SK-N-SH (cell line): Measurements from ENCODE around the gene IL1R1. TPM values are rescaled to one million over a fixed set of nuclear protein-coding genes. Genes with fewer than 3 reads are reported as not detected.

Source experiments
- CTCF ChIA-PET: fragments of 300-600, 350-600 bp; formaldehyde crosslinking; extraction: SDS; loops from one replicate; lab custom pipeline; 2021; lab: Yijun Ruan, JAX
- POLR2A ChIA-PET: fragments of 350-600 bp; sonication (Branson Sonifier 250); formaldehyde crosslinking; extraction: SDS; loops from one replicate; lab custom pipeline; 2020; ENCODE audit warnings: antibody characterized with exemption, inconsistent platforms; lab: Yijun Ruan, JAX
- DNase-seq: peaks from one replicate; pipeline ENCODE4 v3.0.0; 2012
- H2AFZ ChIP-seq: fragments of 200-600 bp; sonication (generic); 2 replicates; pipeline ENCODE4 v1.8.1; 2016; ENCODE audit warnings: antibody characterized with exemption, mild to moderate bottlenecking, low read depth
- H3F3A ChIP-seq: fragments of 200-600 bp; sonication (generic); replicated peaks from 2 replicates; pipeline ENCODE3; 2016; ENCODE audit warnings: antibody characterized with exemption, mild to moderate bottlenecking; ENCODE audit not compliant: insufficient read depth
- H3K27ac ChIP-seq, 2 experiments: fragments of 200-500 bp in 1 of 2; fragments of 200-600 bp in 1 of 2; sonication (Bioruptor generic) in 1 of 2; sonication (generic), shearing (Covaris generic) in 1 of 2; 2 replicates each; pipeline versions ENCODE4 v1.5.1 to v1.6.1; 2014 to 2016; ENCODE audit warnings: low read depth in 2 of 2, inconsistent platforms in 1 of 2, low read length in 1 of 2, mild to moderate bottlenecking in 1 of 2, mixed read lengths in 1 of 2
- H3K27me3 ChIP-seq: fragments of 200-600 bp; sonication (generic), shearing (Covaris generic); 2 replicates; pipeline ENCODE4 v1.6.1; 2016; ENCODE audit warnings: mixed run types; ENCODE audit not compliant: insufficient read depth
- H3K36me3 ChIP-seq, 2 experiments: fragments of 200-500 bp in 1 of 2; fragments of 200-600 bp in 1 of 2; sonication (Bioruptor generic) in 1 of 2; sonication (generic) in 1 of 2; replicated peaks in 1 of 2; 2 replicates each; pipeline versions ENCODE3 to v1.5.1; 2014 to 2016; ENCODE audit warnings: low read length in 1 of 2, mild to moderate bottlenecking in 1 of 2; ENCODE audit not compliant: insufficient read depth in 2 of 2, control insufficient read depth in 1 of 2
- H3K4me1 ChIP-seq, 2 experiments: fragments of 200-500 bp in 1 of 2; fragments of 200-600 bp in 1 of 2; sonication (Bioruptor generic) in 1 of 2; sonication (generic), shearing (Covaris generic) in 1 of 2; 2 replicates each; pipeline versions ENCODE4 v1.5.1 to v1.6.1; 2014 to 2016; ENCODE audit warnings: low read depth in 1 of 2, low read length in 1 of 2, mixed run types in 1 of 2; ENCODE audit not compliant: insufficient read depth in 2 of 2, control insufficient read depth in 1 of 2
- H3K4me2 ChIP-seq: fragments of 200-600 bp; sonication (generic), shearing (Covaris generic); 2 replicates; pipeline ENCODE4 v1.6.1; 2017; ENCODE audit warnings: mixed run types
- H3K4me3 ChIP-seq, 2 experiments: fragments of 200-500 bp in 1 of 2; fragments of 200-600 bp in 1 of 2; sonication (Bioruptor generic) in 1 of 2; sonication (generic), shearing (Covaris generic) in 1 of 2; 2 replicates each; pipeline versions ENCODE4 v1.5.1 to v1.8.1; 2014 to 2016; ENCODE audit warnings: low read depth in 2 of 2, inconsistent platforms in 1 of 2, low read length in 1 of 2, mild to moderate bottlenecking in 1 of 2, mixed read lengths in 1 of 2, moderate library complexity in 1 of 2
- H3K79me2 ChIP-seq: fragments of 200-600 bp; sonication (generic); 2 replicates; pipeline ENCODE4 v1.8.1; 2017; ENCODE audit warnings: mild to moderate bottlenecking; ENCODE audit not compliant: insufficient read depth
- H3K9ac ChIP-seq: fragments of 200-600 bp; sonication (generic); 2 replicates; pipeline ENCODE4 v1.6.1; 2017; ENCODE audit warnings: mixed run types
- H3K9me2 ChIP-seq: fragments of 200-600 bp; sonication (generic); 2 replicates; pipeline ENCODE4 v1.6.1; 2017; ENCODE audit warnings: mixed run types
- H3K9me3 ChIP-seq: fragments of 200-600 bp; sonication (generic); 2 replicates; pipeline ENCODE4 v1.6.1; 2017; ENCODE audit warnings: mixed run types, mild to moderate bottlenecking, moderate library complexity
- H4K20me1 ChIP-seq: fragments of 200-600 bp; sonication (generic); 2 replicates; pipeline ENCODE4 v1.6.1; 2017; ENCODE audit warnings: mild to moderate bottlenecking, mixed run types; ENCODE audit not compliant: insufficient read depth
- CTCF ChIP-seq: fragments of 200-600 bp; sonication (generic); IDR thresholded peaks from 2 replicates; pipeline ENCODE4 v1.6.1; 2017; ENCODE audit warnings: antibody characterized with exemption, mild to moderate bottlenecking, moderate library complexity
- ELF1 ChIP-seq: IDR thresholded peaks from 2 replicates; pipeline ENCODE4 v1.4.0; 2012
- FOXM1 ChIP-seq: IDR thresholded peaks from 2 replicates; pipeline ENCODE4 v1.4.0; 2012; ENCODE audit warnings: low read depth, mild to moderate bottlenecking
- GATA2 ChIP-seq: sonication (generic); formaldehyde crosslinking; IDR thresholded peaks from 2 replicates; pipeline ENCODE4 v1.5.0; 2020; ENCODE audit warnings: mild to moderate bottlenecking, missing genetic modification reagents
- JUND ChIP-seq: IDR thresholded peaks from 2 replicates; pipeline ENCODE4 v1.4.0; 2012
- MEF2A ChIP-seq: IDR thresholded peaks from 2 replicates; pipeline ENCODE4 v1.4.0; 2012; ENCODE audit warnings: low read depth, borderline replicate concordance
- RCOR1 ChIP-seq: fragments of 150-350 bp; IDR thresholded peaks from 2 replicates; pipeline ENCODE4 v1.6.1; 2017; ENCODE audit warnings: antibody characterized with exemption, low read length
- RFX5 ChIP-seq: IDR thresholded peaks from 2 replicates; pipeline ENCODE4 v1.6.1; 2012; ENCODE audit warnings: mild to moderate bottlenecking, improper control_type of control experiment, low read length
- RXRA ChIP-seq: IDR thresholded peaks from 2 replicates; pipeline ENCODE4 v1.4.0; 2012; ENCODE audit warnings: low read depth, mild to moderate bottlenecking, borderline replicate concordance
- SIN3A ChIP-seq: IDR thresholded peaks from 2 replicates; pipeline ENCODE4 v1.6.1; 2012; ENCODE audit warnings: low read depth, mild to moderate bottlenecking, low read length, moderate library complexity, borderline replicate concordance
- SMC3 ChIP-seq: IDR thresholded peaks from 2 replicates; pipeline ENCODE4 v1.6.1; 2012; ENCODE audit warnings: low read depth, low read length, improper control_type of control experiment
- TAF1 ChIP-seq: IDR thresholded peaks from 2 replicates; pipeline ENCODE4 v1.6.1; 2012; ENCODE audit warnings: low read depth, mild to moderate bottlenecking, low read length, moderate library complexity, borderline replicate concordance
- USF2 ChIP-seq: fragments of 150-350 bp; IDR thresholded peaks from 2 replicates; pipeline ENCODE4 v1.6.1; 2017; ENCODE audit warnings: antibody characterized with exemption, low read length, low read depth, borderline replicate concordance
- YY1 ChIP-seq: IDR thresholded peaks from 2 replicates; pipeline ENCODE4 v1.4.0; 2012; ENCODE audit warnings: low read depth, mild to moderate bottlenecking
- WGBS: methylation state at CpG from one replicate; pipeline ENCODE4 v1.1.6; 2017; ENCODE audit warnings: low lambda C conversion rate; 5-methylcytosine and 5-hydroxymethylcytosine counted together
- polyA plus RNA-seq, 3 experiments: library from polyadenylated mRNA; depleted of rRNA; stranded (reverse); fragments of >200 nt; gene quantifications; 2 replicates each; pipeline ENCODE4 v1.2.3, GENCODE V29; 2012

IL1R1 gene
- polyA plus RNA-seq, 1 of the 3 experiments (the other 2 are of a cell fraction) = 13.3 TPM

DNA sequence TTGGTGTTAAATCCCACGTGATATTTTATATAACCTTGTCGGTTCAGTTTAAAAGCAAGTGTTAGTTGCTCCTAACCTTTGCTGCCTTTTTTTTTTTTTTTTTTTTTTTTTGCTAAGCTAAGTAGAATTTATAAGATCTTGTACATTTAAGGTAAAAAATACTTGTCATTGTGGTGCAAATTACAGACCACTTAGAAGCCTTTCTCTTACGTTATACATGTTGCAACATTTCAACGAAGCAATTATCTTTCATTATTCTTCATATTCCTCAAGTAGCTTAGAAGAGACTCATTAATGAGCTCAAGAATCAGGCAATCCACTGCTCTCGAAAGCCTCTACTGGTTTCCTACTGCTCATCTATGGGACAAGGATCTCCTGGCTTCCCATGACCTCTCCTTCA, 29.4 kb downstream of the IL1R1 start:
- Histone ChIP-seq H3K4me1 (no peaks in the 10 kb centered on the region), H3F3A (no peaks in the 10 kb centered on the region), H3K4me2 (no peak overlapping the region), H3K27me3 (no peaks in the 10 kb centered on the region), H3K79me2 (no peaks in the 10 kb centered on the region), H3K4me3 (no peak overlapping the region), H3K36me3 (peaks cover 10 to 42% of the 10 kb centered on the region in 2 experiments), H3K27ac (no peak overlapping the region), H3K9me3 (no peaks in the 10 kb centered on the region), H4K20me1 (no peaks in the 10 kb centered on the region), H2AFZ (no peak overlapping the region), H3K9ac (no peak overlapping the region), H3K9me2 (no peaks in the 10 kb centered on the region)
- CTCF ChIA-PET = no interaction called here
- POLR2A ChIA-PET = no interaction called here
- 62% methylated on average over 5 of the region's 5 CpGs for WGBS
- DNase-seq = no peak
- TF ChIP-seq RFX5 (no peak), ELF1 (no peak), FOXM1 (no peak)
- TF ChIP-seq, all 33 proteins: peak for 0

DNA sequence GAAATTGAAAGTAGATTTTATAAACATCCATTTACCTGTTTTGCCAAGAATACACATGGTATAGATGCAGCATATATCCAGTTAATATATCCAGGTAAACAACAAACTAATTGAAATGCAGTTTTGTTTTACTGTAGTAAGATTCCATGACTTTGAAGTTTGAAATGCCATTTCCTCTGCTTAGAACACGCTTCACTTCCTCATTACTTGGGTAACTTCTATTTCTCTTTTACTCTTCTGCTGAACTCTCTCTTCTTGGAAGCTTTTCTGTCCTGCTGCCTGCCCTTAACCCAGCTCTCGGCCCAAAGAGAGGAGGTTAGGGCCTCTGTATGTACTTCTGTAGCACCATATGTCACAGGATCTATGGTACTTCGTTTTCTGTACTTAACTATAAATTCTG, 30.2 kb downstream of the IL1R1 start:
- no peaks in the 10 kb centered on the region for H3K4me1 ChIP-seq
- H3K27ac ChIP-seq = no peak overlapping the region
- CTCF ChIA-PET = no interaction called here
- H3K4me3 ChIP-seq = no peak overlapping the region
- H3K79me2 ChIP-seq = no peaks in the 10 kb centered on the region
- H3F3A ChIP-seq = no peaks in the 10 kb centered on the region
- no peak overlapping the region for H2AFZ ChIP-seq
- DNase-seq = no peak
- no peaks in the 10 kb centered on the region for H4K20me1 ChIP-seq
- no peaks in the 10 kb centered on the region for H3K9me3 ChIP-seq
- peaks cover 10 to 42% of the 10 kb centered on the region in 2 experiments for H3K36me3 ChIP-seq
- no peaks in the 10 kb centered on the region for H3K27me3 ChIP-seq
- POLR2A ChIA-PET = no interaction called here
- no peak overlapping the region for H3K9ac ChIP-seq
- H3K9me2 ChIP-seq = no peaks in the 10 kb centered on the region
- H3K4me2 ChIP-seq = no peak overlapping the region
- TF ChIP-seq MEF2A (no peak), RCOR1 (no peak), CTCF (no peak)
- 56% methylated on average over 3 of the region's 3 CpGs for WGBS

GRCh38 chr2:102176172-102176571, 33.6 kb downstream of the IL1R1 start:
- Histone ChIP-seq H3K27ac (no peak overlapping the region), H3K4me2 (no peak overlapping the region), H3K9me2 (no peaks in the 10 kb centered on the region), H4K20me1 (no peaks in the 10 kb centered on the region), H3K9me3 (no peaks in the 10 kb centered on the region), H3K27me3 (no peaks in the 10 kb centered on the region), H3K9ac (no peak overlapping the region), H3K36me3 (peaks cover 10 to 28% of the 10 kb centered on the region in 2 experiments), H3K79me2 (no peaks in the 10 kb centered on the region), H3F3A (no peaks in the 10 kb centered on the region), H2AFZ (no peak overlapping the region), H3K4me3 (no peak overlapping the region), H3K4me1 (no peaks in the 10 kb centered on the region)
- TF ChIP-seq GATA2 = no peak
- no peak for TF ChIP-seq TAF1
- no peak for TF ChIP-seq JUND
- TF ChIP-seq SMC3 = no peak
- TF ChIP-seq RCOR1 = no peak
- TF ChIP-seq USF2 = no peak
- TF ChIP-seq YY1 = no peak
- no peak for TF ChIP-seq RXRA
- TF ChIP-seq SIN3A = no peak
- DNase-seq = no peak
- 45% methylated on average over 3 of the region's 3 CpGs for WGBS
- CTCF ChIA-PET = no interaction called here
- POLR2A ChIA-PET = no interaction called here
